Testis (tissue), 2 donors: Measurements from ENCODE around the gene MARK4.

Experiments used
- POLR2A ChIP-seq: fragments of 450-650 bp; IDR thresholded peaks from one replicate; pipeline ENCODE4 v1.6.1; 2017; ENCODE audit warnings: antibody characterized with exemption, mild to moderate bottlenecking, moderate library complexity
- TF ChIP-seq, protein P1 (sequence below), 3 experiments: fragments of 450-650 bp in 2 of 3; fragments of 200-600 bp in 1 of 3; sonication (generic) in 1 of 3; IDR thresholded peaks; one replicate each; pipeline ENCODE4 v1.5.1; 2016 to 2019; ENCODE audit warnings: antibody characterized with exemption in 3 of 3, mild to moderate bottlenecking in 2 of 3, moderate library complexity in 1 of 3

DNA sequence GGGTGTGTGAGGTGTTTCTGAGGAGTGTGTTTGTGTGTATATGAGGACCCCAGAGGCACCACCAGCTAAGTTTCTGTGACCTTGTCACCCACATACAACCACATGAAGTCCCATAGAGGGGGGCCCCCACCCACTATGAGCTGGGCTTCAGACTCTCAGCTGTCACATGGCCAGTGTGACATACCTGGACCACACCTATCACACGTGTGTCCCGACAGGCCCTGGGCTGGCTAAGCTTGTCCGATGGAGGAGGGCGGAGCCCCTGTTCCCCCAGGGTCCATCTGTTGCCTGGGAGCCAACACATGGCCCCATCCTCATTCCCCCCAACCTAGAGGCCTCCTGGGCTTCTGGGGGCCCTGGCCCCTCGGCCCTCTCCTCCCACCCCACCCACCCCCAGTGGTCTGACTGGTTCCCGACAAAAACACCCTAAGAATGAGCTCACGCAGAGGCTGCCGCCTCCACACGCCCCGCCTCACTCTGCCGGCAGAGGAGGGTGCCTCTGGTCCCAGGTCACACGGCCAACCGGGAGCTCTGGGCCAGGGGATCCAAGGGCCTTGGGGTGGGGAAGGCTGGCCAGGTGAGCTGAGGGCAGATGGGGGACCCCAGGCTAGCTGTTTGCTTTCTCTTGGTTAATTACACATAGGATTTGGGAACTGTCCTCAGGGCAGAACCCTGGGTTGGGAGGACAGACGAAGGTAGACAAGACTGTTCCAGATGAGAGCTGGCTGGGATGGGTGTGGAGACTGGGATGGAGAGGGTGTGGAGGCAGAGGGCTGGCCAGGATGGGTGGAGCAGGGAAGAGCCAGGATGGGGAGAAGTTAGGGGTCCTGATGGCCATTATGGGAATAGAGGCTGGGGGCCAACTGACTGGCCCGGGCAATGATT, 93.8 kb downstream of the MARK4 start:
- TF ChIP-seq POLR2A = no peak
- TF ChIP-seq, protein P1, sequence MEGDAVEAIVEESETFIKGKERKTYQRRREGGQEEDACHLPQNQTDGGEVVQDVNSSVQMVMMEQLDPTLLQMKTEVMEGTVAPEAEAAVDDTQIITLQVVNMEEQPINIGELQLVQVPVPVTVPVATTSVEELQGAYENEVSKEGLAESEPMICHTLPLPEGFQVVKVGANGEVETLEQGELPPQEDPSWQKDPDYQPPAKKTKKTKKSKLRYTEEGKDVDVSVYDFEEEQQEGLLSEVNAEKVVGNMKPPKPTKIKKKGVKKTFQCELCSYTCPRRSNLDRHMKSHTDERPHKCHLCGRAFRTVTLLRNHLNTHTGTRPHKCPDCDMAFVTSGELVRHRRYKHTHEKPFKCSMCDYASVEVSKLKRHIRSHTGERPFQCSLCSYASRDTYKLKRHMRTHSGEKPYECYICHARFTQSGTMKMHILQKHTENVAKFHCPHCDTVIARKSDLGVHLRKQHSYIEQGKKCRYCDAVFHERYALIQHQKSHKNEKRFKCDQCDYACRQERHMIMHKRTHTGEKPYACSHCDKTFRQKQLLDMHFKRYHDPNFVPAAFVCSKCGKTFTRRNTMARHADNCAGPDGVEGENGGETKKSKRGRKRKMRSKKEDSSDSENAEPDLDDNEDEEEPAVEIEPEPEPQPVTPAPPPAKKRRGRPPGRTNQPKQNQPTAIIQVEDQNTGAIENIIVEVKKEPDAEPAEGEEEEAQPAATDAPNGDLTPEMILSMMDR (IDR thresholded peaks at IDR 0.05) = no peak
